DND-41 (cell line): ENCODE results near the gene ABCB4.

Experiments used
- ATAC-seq: fragments of 200-7000 bp; cut with Tn5 transposase; 3 replicates; pipeline ENCODE4 v1.9.1; 2021; ENCODE audit warnings: low read depth; ENCODE audit not compliant: insufficient read depth
- DNase-seq: peaks from one replicate; pipeline ENCODE4 v3.0.0-alpha.2; 2020
- H2AFZ ChIP-seq: 2 replicates; pipeline ENCODE4 v1.6.0; 2012; ENCODE audit warnings: low read depth, low read length
- H3K27ac ChIP-seq: 2 replicates; pipeline ENCODE4 v1.5.1; 2012; ENCODE audit warnings: low read length, inconsistent platforms
- H3K27me3 ChIP-seq: fragments of 200-600 bp; sonication (generic); 2 replicates; pipeline ENCODE4 v1.6.0; 2012; ENCODE audit warnings: low read length, mild to moderate bottlenecking, inconsistent platforms; ENCODE audit not compliant: insufficient read depth, poor library complexity
- H3K36me3 ChIP-seq: 2 replicates; pipeline ENCODE4 v1.5.1; 2012; ENCODE audit warnings: low read length, inconsistent platforms; ENCODE audit not compliant: insufficient read depth
- H3K4me1 ChIP-seq: 2 replicates; pipeline ENCODE4 v1.5.1; 2012; ENCODE audit warnings: mild to moderate bottlenecking, low read length; ENCODE audit not compliant: insufficient read depth
- H3K4me2 ChIP-seq: 2 replicates; pipeline ENCODE4 v1.6.0; 2012; ENCODE audit warnings: mild to moderate bottlenecking, moderate library complexity, low read length, inconsistent platforms; ENCODE audit not compliant: insufficient read depth
- H3K4me3 ChIP-seq, 2 experiments: fragments of 200-600 bp in 1 of 2; shearing (Covaris generic) in 1 of 2; 2 replicates each; pipeline ENCODE4 v1.5.1; 2012 to 2016; ENCODE audit warnings: inconsistent platforms in 2 of 2, low read length in 2 of 2, mild to moderate bottlenecking in 2 of 2, low read depth in 1 of 2, moderate library complexity in 1 of 2
- H3K79me2 ChIP-seq: 2 replicates; pipeline ENCODE4 v1.6.0; 2012; ENCODE audit warnings: low read length, inconsistent platforms; ENCODE audit not compliant: insufficient read depth
- H3K9ac ChIP-seq: 2 replicates; pipeline ENCODE4 v1.6.0; 2012; ENCODE audit warnings: low read depth, mild to moderate bottlenecking, inconsistent platforms, low read length, moderate library complexity
- H3K9me3 ChIP-seq: 2 replicates; pipeline ENCODE4 v1.5.1; 2012; ENCODE audit warnings: low read length, moderate library complexity, mild to moderate bottlenecking, inconsistent platforms; ENCODE audit not compliant: insufficient read depth, severe bottlenecking
- H4K20me1 ChIP-seq: 2 replicates; pipeline ENCODE4 v1.6.0; 2012; ENCODE audit warnings: low read length; ENCODE audit not compliant: insufficient read depth
- CTCF ChIP-seq: IDR thresholded peaks from 2 replicates; pipeline ENCODE4 v1.5.1; 2012; ENCODE audit warnings: borderline replicate concordance, low read length, moderate library complexity, mild to moderate bottlenecking; ENCODE audit not compliant: poor library complexity, severe bottlenecking; ENCODE audit errors: extremely low read depth
- EZH2 ChIP-seq: IDR thresholded peaks from 3 replicates; pipeline ENCODE4 v1.6.1; 2012; ENCODE audit warnings: borderline replicate concordance, low read depth, mild to moderate bottlenecking, moderate library complexity, low read length, inconsistent platforms; ENCODE audit not compliant: severe bottlenecking

Gene ABCB4

GRCh38 chr7:87398446-87398845 is 77.0 kb downstream of the ABCB4 start:
- H2AFZ ChIP-seq: no peak overlapping the region
- H3K9me3 ChIP-seq: no peaks in the 10 kb centered on the region
- ATAC-seq: no peak
- no peak overlapping the region for H3K4me2 ChIP-seq
- no peak overlapping the region for H3K27ac ChIP-seq
- H3K27me3 ChIP-seq: no peaks in the 10 kb centered on the region
- no peaks in the 10 kb centered on the region for H3K4me1 ChIP-seq
- no peak overlapping the region for H3K4me3 ChIP-seq
- DNase-seq: no peak
- no peak overlapping the region for H3K9ac ChIP-seq
- H4K20me1 ChIP-seq: no peaks in the 10 kb centered on the region
- no peak for TF ChIP-seq EZH2
- H3K79me2 ChIP-seq: no peaks in the 10 kb centered on the region
- peaks cover 17% of the 10 kb centered on the region for H3K36me3 ChIP-seq

GRCh38 chr7:87395442-87396020 is 79.9 kb downstream of the ABCB4 start:
- no peak for ATAC-seq
- Histone ChIP-seq H3K27me3 (no peaks in the 10 kb centered on the region), H3K4me1 (no peaks in the 10 kb centered on the region; the same call in 1 of the 2 replicates), H4K20me1 (no peaks in the 10 kb centered on the region), H3K9ac (no peak overlapping the region), H3K27ac (no peak overlapping the region), H3K36me3 (peaks cover 26% of the 10 kb centered on the region), H3K4me2 (no peak overlapping the region), H3K79me2 (no peaks in the 10 kb centered on the region), H3K4me3 (no peak overlapping the region), H2AFZ (no peak overlapping the region), H3K9me3 (no peaks in the 10 kb centered on the region)
- DNase-seq: no peak
- TF ChIP-seq EZH2 (no peak), CTCF (no peak)

- H4K20me1 ChIP-seq: no peaks in the 10 kb centered on the region
- H2AFZ ChIP-seq: no peak overlapping the region
- H3K9ac ChIP-seq: no peak overlapping the region
- no peaks in the 10 kb centered on the region; the same call in 1 of the 2 replicates for H3K4me1 ChIP-seq
- H3K9me3 ChIP-seq: no peaks in the 10 kb centered on the region
- no peak overlapping the region for H3K4me3 ChIP-seq
- peaks cover 29% of the 10 kb centered on the region for H3K36me3 ChIP-seq
- no peak overlapping the region for H3K4me2 ChIP-seq
- no peak for DNase-seq
- no peak overlapping the region for H3K27ac ChIP-seq
- H3K27me3 ChIP-seq: no peaks in the 10 kb centered on the region
- no peak for TF ChIP-seq EZH2
- TF ChIP-seq CTCF: no peak
- no peak for ATAC-seq
- no peaks in the 10 kb centered on the region for H3K79me2 ChIP-seq
These were observed 84.3 kb downstream of the ABCB4 start for GRCh38 chr7:87391020-87391701.

- H3K27me3 ChIP-seq: no peaks in the 10 kb centered on the region
- H3K9me3 ChIP-seq: no peaks in the 10 kb centered on the region
- H3K9ac ChIP-seq: no peak overlapping the region
- ATAC-seq (no peak), DNase-seq (no peak)
- TF ChIP-seq CTCF (no peak), EZH2 (no peak)
- no peaks in the 10 kb centered on the region for H3K79me2 ChIP-seq
- peaks cover 12% of the 10 kb centered on the region; the same call in 1 of the 2 replicates for H3K36me3 ChIP-seq
- H3K4me1 ChIP-seq: no peaks in the 10 kb centered on the region
- no peak overlapping the region for H3K4me3 ChIP-seq
- no peak overlapping the region for H2AFZ ChIP-seq
- H3K27ac ChIP-seq: no peak overlapping the region
- H3K4me2 ChIP-seq: no peak overlapping the region
- H4K20me1 ChIP-seq: no peaks in the 10 kb centered on the region
These were observed 94.6 kb downstream of the ABCB4 start for GRCh38 chr7:87380905-87381304.
